IMR-90 (cell line): Measurements from ENCODE around the gene MEGF6.

Source experiments
- RAD21 ChIP-seq: IDR thresholded peaks from 2 replicates; pipeline ENCODE4 v1.6.1; 2012; ENCODE audit warnings: low read length, improper control_type of control experiment
- RFX5 ChIP-seq: IDR thresholded peaks from 2 replicates; pipeline ENCODE4 v1.8.0; 2012; ENCODE audit warnings: low read depth, mild to moderate bottlenecking, low read length, moderate library complexity
- TF ChIP-seq, protein P1 (sequence below): fragments of 150-350 bp; IDR thresholded peaks from 2 replicates; pipeline ENCODE4 v1.6.1; 2017; ENCODE audit warnings: mild to moderate bottlenecking, antibody characterized with exemption, low read length, low read depth

DNA sequence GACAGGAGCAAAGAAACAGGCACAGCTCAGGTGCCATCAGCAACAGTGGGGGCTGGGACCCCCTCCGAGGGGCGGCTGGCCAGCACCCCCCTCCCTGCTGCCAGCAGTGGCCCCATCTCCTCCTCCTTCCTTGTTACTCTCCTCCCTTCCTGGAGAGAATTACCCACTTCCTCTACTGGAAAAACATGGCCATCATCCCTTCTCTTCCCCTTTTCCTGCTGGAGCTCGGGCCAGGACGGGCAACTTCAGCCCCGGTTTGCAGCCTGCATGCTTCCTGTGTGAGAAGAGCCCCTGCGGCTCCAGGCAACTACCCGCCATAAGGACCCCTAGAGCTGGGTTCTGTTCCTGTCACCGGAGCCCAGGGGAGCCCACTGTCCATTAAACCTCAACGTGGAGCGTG lies 17.6 kb downstream of the MEGF6 start:
- TF ChIP-seq, protein P1, sequence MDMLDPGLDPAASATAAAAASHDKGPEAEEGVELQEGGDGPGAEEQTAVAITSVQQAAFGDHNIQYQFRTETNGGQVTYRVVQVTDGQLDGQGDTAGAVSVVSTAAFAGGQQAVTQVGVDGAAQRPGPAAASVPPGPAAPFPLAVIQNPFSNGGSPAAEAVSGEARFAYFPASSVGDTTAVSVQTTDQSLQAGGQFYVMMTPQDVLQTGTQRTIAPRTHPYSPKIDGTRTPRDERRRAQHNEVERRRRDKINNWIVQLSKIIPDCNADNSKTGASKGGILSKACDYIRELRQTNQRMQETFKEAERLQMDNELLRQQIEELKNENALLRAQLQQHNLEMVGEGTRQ, result no peak
- TF ChIP-seq RAD21 (no peak), RFX5 (no peak)
